A204.1 (cell line): ENCODE measurements around the gene AK8.
"Not testable (repeated sequence)": the region's sequence is repeated elsewhere in the genome, so short reads cannot be mapped to it uniquely, and the experiment has no call there.

Experiments
- FAIRE-seq: peaks from 2 replicates; lab custom pipeline; 2012; peaks lifted over from hg19 to GRCh38; lab: Jason Lieb, UNC

AK8 gene

DNA sequence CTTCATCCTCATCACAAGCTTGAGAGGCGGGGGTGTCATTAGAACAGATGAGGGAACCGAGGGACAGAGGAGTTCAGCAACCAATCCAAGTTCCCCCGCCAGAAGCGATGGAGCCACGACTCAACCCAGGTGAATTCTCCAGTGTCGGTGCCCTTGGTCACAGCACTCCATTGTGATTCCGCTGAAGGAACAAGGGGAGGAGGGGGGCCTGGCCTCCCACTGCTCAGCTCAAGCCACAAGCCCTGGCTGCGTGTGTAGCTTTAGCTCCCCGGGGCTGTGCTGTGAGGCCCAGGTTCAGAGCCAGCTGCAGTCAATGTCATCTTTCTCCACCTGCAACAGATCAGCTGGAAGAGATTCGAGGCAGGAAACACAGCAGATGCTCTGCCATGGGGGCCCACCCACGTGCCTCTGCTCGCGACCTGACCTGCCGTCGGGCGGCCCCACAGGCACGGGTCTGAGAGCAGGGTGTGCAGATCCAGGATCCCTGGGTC, 135.2 kb downstream of the AK8 start:
- FAIRE-seq, result no peak

DNA sequence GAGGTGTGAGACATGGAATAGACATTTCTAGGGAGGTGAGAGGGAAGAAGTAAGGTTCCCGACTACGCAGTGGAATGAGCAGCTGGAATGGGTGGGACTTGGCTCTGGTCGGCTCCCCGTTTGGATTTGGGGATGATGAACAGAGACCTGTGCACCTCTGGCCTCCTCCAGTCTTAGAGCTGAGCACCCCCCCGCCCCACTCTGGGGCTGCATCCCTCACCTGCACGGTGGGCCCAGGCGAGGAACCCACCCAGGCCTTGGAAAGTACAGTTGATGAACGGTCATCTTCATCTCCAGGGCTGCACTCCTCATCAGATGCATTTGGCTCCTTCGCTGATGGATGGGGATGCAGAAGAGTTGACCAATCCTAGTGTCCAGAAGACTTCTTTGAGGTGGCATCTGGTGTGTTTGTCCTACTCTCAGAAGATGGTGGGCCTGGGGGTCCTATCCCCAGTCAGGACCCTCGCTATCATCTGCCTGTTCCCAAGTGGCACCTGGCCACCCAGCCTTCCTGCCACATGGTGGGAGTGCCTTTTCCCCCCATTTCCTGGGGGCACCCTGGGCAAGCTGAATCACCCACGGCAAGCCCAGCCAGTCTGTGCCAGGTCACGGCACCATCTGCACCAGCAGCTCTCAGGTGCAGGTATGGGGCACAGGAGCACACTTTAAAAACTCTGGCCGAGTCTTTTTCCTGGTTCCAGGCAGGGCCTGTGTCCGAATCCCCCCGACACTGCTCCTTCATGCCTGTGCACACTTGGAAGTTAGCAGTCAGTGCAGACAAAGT, 137.4 kb downstream of the AK8 start:
- no peak for FAIRE-seq

DNA sequence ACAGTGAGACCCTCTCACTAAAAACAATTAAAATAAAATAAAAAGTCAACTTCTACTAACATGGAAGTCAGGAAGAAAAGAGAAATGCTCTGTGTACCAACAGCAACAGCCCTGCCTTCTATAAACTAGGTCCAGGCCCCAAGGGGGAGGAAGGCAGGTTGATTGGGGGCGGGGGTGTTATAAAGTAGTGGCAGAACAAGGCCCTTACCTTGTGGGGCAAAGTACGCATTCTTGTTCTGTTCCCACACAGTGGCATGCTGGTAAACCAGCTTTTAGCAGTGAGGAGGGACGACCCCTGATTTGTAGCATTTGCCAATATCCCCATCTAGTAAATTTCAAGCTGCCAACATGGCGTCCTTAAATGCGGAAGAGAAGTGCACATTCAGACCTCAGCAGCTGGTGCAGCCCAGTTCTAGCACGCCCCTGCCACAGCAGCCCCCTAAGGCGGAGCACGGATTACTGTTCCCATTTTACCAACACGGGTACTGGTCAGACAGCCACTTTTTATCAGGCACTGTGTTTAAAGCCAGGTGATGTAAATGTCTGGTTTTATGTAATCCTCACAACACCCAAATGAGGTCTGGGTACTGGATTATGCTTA, 138.3 kb downstream of the AK8 start:
- no peak for FAIRE-seq

DNA sequence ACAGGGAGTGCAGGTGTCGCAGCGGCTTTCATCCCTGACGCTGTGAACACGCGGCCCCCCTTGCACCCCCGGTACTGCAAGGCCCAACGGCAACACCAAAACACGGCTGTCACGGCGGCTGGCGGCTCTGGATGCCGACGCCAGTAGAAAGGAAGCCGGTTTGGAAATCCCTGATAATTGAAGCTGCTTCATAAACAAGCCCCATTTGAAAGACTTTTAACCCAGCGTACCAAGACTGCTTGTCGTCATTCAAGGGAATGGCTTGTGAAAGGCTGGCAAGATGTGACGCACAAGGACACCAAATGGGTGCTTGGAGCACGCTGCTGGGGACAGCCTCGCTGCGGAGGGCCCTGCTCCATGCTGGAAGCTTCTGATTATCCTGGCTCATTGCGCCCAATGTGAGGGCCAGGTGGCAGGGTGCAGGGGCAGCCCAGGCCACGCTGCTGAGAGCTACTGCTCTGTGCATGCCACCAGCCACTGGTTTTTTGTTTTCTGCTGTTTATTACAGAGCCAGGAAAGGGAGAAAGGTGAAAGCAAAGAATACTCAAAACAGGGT, 144.7 kb downstream of the AK8 start:
- no peak for FAIRE-seq

DNA sequence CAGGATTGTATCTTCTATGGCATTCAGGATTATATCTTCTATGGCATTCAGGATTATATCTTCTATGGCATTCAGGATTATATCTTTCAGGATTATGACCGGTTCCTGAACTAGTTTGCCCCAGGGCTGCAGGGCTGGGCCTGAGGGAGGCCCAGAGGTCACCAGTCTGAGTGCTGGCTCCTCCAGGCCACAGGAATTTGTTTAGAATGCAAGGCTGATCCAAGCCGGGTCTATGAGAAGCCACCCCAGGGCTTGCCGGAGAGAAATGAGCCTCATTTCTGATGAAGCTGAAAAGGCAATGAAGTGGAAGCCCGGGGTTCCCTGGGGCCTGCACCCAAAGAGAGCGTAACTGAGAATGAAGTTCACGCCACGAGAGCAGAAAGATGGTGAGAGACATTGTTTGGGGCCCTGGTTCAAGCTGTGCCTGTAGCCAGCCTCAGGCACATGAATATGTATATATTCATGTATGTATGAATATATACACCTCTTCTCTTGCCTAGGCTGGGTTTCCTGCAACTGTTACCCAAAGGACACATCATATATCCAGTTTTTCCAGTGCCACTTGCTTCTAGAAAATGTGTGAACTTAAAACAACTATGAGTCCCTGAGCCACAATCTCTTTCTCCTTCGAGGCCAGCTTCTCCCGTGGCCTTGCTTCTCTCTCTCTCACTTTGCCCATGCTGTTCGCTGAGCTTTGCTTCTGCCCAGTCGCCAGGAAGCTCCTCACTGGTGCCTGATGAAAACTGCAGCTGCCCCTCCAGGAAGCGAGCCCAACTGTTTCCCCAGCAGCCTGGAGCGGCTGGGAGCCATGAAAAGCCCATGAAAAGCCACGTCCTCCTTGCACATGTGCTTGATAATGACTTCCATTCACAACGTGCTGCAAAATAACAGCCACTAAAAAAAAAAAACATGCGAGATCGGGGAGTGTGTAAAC, 145.5 kb downstream of the AK8 start:
- no peak for FAIRE-seq

DNA sequence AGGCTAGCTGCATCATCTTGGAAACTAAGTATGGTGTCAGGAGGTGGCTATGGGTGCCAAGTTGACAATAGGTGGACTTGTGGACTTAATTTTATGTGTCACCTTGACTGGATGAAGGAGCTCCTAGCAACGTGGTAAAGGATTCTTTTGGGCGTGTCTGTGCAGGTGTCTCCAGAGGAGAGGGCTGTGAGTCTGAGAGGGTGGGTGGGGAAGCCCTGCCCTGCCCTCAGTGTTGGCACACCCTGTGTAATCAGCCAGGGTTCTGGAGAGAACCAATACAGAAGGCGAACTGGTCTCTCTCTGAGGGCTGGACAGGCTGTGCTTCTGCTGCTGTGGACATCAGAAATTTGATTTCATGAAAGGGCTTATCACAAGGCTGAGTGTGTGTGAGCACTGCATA, 146.9 kb downstream of the AK8 start:
- no peak for FAIRE-seq

DNA sequence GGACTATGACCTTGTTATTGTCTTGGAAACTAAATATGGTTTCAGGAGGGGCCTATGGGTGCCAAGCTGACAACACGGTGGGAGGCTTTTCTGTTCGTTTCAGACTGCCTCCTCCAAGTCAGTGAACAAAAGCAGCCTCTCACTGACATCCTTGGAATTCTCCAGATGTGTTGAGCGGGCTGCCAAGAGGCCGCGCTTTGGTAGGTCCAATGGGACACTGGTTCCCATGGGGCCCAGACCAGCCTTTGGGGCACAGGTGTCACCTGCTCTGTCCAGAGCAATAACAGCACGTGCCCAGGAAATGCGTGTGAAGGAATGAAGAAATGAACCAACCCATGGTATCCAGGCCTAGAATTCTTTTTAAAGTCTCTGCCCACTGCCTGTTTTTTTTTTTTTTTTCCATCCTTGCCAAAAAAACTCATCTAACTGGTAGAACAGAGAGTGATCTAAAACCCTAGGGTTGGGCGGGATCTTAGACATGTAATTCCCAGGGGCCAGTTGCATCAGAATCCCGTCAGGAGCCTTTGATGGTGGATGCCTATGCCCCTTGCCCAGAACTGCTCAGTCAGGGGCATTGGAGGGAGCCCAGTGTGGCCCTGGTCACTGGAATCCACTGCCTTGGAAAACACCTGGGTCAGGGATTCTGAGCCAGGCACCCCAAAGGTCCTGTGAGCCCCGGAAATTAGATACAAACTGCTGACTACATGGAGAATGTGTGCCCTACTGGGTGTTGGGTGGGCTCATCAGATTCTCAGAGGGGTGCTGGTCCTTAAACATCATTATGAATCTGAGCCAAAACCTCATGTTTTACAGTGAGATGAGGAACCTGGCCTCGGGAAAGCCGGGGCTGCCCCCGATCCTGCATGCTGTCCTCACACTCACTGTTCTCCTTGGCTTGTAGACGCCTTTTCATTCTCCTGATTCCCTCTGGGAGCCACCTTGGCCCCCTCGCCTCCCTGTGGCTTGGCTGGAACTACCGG, 147.7 kb downstream of the AK8 start:
- FAIRE-seq, result no peak

DNA sequence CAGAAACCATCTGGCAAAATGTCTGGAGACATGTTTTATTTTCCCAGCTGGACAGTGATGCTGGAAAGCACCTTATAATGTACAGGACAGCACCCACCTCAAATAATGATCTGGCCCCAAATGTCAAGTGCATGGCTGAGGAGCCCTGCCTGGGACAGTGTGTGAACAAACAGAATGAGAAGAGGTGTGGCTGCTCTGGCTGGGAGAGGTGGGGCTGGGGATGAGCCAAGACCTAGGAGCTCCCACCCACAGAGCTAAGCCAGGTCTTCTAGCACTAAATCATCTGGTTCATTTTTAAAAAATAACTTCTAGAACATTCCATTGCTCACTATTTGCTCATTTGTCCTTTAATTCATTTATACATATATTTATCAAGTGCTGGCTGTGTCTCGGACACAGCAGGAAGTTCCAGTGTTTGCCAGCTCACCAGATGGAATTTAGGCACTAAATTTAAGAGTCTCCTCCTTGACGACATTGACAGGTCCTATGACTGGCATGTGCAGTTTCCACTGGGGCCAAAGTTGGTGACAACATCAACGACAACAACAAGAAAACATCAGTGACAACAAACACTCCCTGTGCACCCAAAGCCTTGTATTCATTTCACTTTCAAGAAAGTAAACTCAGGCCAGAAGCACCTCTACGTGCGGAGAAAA, 148.7 kb downstream of the AK8 start:
- no peak for FAIRE-seq

DNA sequence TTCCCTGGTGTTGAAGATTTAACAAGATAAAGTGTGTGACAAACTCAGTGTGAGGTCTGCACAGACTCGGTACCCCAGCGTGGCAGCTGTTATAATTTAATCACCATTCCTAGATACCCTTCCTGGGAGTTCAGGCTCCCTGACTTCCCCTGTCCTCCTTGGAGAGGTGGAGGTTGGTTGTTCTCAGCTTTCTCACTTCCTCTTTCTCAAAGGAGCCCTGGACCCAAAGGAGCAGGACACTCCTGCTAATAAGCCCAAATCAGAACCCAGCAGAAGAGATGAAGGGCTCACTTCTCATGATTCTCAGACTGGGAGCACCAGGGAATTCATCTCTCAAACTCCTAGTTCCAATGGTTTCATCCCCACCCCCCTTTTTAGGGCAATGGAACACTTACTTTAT, 149.6 kb downstream of the AK8 start:
- FAIRE-seq, result no peak

DNA sequence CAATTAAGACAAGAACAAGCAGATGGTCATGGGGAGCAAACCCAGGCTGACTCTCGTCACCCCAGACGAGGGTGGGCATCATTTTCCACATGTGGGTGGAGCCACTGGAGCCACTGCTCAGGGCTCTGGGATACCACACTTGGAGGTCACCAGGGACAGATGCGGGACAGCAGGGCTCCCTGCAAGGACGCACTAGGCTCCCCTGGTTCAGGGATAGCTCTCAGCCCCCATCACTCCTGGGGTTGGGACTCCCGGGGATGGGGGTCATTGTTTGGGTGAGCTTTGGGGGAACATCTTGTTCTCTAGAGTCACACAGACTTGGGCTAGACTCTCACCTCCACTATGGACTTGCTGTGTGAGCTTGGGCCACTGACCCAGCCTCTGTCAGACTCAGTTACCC, 150.0 kb downstream of the AK8 start:
- no peak for FAIRE-seq

DNA sequence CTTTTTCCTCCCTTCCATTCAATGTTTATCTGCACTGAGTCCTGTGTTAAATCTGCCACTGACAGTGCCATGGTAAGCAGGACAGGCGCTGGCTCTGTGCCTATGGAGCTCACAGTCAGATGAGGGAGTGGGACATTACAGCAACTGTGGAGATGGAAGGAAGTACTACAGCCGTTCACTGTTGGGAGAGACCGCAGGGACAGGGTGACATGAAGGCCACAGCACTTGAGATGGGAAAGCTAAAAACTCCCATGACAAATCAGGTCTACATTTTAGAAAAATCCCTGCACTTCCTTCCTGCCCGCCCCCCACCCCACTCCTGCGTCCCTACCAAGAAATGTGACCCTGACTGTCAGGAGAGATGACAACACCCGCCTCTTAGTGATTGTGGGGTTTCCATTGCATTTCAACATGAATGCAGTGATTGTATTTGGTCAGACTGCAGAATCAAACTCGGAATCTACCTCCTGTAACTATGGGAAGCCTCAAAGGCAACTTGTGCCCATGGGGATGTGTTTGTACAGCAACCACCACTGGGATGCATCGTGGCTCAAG, 151.4 kb downstream of the AK8 start:
- FAIRE-seq, result no peak

DNA sequence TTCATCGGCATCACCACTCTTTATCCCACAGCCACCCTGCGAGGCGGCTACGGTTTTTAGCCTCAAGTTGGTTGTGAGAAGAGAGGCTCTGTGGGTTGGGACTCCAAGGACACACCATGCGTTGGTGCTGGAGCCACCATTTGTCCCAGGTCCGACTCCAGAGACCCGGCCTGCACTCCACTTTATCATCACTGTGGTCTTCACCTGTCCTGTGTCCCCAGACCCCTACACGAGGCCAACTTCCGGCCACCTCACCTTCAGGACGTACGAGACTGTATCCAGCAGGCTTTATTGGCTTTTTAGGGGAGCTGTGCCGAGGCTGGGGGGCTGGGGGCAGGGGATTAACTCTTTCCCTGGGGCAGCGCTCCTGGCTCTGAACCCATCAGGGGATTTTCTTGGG, 152.8 kb downstream of the AK8 start:
- no peak for FAIRE-seq

DNA sequence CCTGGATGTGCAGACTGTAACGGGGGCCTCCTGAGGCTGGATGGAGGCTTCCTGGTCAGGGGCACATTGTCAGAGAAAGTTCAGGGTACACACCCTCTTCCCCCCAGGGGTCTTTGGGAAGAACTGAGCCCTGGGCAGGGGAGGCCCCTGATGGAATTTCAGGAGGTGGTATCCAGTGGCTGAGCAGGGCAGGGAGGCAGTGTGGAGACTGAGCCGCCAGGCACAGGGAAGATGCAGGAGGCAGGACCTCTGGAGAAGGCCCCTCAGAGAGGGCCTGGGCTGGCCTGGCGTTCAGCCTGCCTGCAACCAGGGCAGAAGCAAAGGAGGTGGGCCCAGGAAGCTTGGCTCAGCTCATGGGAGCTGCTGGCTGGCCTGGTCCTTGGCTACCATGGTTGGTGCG, 154.3 kb downstream of the AK8 start:
- FAIRE-seq, result no peak

DNA sequence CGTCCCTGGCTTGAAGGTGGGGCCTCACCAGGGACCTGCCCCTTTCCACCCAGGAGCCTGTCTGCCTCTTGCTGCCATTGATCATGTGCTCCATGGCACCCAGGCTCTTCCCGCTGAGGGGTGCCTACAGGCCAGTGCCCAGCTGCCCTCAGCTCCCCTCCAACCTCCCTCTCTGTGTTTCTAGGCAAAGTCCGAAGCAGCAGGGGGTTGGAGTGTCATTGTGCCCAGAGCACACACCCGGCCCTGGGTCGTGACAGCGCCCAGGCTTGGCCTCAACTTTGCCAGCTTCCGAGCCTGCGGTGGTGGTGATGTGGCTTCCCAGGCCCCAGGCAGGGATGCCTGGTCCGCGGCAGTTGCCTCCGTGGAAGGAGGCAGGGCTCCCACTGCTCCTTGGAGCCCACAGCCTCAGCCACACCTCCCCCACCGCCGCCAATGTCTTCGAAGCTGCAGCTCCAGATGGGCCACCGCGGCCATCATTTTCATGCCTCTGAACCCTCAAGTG, 155.5 kb downstream of the AK8 start:
- no peak for FAIRE-seq

DNA sequence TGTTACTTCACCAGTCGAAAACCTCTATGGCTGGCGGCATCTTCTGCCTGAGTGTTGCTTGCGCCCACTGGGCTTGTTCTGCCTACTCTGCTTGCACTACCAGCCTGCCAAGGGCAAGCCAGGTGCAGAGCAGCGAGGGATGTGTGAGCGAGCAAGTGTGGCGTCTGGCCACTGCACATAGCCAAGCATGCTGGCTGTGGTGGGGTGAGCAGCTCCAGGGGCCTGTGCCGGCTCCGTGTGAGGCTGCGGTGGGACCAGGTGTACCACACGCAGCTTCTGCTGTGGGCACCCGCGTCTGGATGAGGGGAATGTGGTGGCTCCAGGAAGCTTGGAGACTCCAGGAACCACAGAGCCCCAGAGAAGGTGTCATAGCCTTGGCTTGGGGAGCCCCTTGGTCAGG, 156.4 kb downstream of the AK8 start:
- FAIRE-seq, result no peak

DNA sequence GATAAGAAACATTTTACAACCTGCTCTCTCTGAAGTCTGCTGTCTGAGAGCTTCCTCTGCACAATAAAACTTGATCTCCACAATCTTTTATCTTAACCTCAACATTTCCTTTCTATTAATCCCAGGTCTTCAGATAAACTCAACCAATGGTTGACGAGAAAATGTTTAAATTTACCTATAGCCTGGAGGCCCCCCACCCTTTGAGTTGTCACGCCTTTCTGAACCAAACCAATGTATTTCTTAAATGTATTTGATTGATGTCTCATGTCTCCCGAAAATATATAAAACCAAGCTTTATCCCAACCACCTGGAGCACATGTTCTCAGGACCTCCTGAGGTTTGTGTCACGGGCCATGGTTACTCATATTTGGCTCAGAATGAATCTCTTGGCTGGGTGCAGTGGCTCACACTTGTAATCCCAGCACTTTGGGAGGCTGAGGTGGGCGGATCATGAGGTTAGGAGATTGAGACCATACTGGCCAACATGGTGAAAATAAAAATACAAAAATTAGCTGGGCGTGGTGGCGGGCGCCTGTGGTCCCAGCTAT, 159.6 kb downstream of the AK8 start:
- not testable (repeated sequence) for FAIRE-seq

DNA sequence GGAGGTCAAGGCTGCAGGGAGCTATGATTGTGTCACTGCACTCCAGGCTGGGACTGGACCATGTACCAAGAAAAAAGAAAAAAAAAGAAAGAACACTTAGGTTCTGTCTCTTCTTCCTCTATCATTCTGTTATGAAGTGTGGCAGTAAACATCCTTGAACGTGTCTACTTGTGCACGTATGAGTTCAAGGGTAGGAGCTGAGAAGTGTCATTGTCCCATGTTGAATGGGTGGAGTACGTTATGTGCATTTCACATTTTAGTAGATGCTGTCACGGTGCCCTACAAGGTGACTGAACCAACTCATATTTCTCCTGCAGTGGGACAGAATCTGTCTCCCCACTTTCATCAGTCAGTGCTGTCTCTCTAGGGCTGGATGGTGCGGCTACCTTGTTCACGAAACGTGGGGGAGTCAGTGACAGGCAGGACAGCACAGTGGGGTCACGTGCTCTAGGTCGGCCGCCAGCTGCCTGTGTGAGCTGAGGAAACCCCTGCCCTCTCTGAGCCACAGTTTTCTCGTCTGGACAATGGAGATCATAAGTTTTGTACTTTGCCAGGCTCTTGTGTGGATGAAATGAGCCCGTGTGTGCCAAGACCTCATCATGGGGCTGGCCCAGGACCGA, 160.6 kb downstream of the AK8 start:
- no peak for FAIRE-seq

DNA sequence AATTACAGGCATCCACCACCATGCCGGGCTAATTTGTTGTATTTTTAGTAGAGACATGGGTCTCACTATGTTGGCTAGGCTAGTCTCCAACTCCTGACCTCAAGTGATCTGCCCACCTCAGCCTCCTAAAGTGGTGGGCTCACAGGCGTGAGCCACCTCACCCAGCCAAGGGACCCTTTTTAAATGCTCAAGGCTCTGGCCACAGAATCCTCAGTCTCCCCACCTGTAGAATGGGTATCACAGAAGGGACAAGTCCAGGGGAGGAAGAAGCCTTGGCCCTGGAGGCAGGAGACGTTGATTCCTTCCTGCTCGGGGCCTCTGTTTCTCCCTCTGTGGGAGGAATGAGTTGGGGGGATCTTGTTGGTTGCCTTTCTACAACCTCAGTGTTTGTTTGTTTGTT, 162.1 kb downstream of the AK8 start:
- FAIRE-seq, result no peak

DNA sequence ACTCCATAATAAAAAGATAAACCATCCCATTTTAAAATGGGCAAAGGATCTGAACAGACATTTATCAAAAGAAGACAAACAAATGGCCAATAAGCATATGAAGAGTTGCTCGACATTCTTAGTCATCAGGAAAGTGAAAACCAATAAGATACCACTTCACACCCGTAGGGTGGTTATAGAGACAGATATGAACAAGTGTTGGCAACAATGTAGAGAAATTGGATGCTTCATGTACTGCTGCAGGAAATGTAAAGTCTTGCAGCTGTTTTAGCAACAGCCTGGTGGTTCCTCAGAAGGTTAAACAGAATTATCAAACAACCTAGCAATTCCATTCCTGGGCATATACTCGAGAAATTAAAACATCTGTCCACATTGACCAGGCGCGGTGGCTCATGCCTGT, 165.3 kb downstream of the AK8 start:
- FAIRE-seq, result no peak

DNA sequence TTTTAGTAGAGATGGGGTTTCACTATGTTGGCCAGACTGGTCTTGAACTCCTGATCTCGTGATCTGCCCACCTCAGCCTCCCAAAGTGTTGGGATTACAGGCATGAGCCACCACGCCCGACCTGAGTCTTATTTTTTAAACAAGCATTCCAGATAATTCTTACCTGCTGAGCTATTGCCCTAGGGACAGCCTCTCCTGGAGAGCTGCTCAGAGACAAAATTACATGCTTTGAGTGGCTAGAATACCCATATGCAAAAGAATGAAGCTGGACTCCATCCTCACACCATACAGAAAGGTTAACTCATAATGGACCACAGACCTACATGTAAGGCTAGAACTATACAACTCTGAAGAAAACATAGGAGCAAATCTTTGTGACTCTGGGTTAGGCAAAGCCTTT, 166.2 kb downstream of the AK8 start:
- FAIRE-seq, result no peak
